Lung microvascular endothelial cell (primary cell): ENCODE data around the gene CROT. TPM values are rescaled to one million over a fixed set of nuclear protein-coding genes. Genes with fewer than 3 reads are reported as not detected.

Source experiments
- DNase-seq, 2 donors: peaks; one replicate each; pipeline versions ENCODE4 v3.0.0 to v3.0.0-alpha.2; 2010; ENCODE audit warnings: low read depth in 2 of 2
- total RNA-seq: library from RNA; depleted of rRNA; stranded (reverse); fragments of >200 nt; gene quantifications from 2 replicates; pipeline ENCODE4 v1.2.1, GENCODE V29; 2014

The CROT gene
- total RNA-seq, 1 donor from 2014 or later: 2.2 TPM

DNA sequence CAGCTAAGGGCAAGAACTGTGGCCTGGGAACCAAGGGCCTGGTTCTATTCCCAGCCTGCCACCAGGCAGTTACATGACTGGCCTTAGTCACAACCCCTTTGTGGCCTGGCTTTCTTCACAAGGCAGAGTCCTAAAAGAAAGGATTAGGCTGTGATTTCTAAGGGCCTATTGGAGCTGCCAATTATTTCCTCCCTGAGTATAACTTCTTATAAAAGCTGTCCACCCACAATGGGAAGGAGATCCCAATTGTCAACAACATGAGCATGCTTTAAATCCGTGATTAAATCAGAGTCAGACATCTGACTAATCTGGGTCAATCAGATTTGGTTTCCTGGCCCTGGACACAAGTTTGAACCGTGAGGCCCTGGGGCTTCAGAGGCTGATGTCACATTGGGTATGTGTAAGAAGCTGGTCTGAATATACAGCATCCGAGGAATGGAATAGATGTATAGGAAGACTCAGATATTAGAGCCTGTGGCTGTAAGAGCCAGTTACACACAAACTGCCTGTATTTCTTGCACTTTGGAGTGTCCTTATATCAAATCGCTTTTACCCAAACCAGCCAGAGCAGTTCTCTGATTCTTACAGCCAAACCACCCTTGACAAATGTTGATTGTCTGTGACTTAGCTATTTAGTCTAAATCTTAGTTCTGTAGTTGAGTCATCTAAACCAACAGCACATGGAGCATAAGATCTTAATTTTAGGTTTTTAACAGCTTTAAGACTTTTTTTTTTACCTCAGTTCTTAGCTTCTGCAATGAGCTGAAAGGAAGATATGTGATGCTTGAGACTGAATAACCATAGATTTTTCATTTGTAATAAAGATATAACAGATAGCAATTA is 68.7 kb downstream of the CROT start:
- DNase-seq: peak in 1 of 2 donors; percentile 37

DNA sequence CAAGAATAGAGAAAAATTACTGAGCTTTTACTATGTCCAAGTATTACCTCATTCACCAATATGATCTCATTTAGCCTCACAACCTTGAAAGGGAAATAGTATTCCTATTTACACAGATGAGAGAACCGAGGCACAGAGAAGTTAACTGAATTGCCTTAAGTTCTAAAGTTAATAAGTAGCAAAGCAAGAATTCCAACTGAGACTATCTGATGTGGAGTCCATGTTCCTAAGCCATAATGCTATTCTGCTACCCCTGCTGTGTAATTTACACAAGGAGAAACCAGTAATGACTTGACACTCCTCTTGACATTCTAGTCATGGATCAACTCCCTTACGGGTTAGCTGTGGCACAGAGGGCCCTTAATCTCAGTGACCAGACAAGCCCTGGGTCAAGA is 69.3 kb downstream of the CROT start:
- DNase-seq: no peak

DNA sequence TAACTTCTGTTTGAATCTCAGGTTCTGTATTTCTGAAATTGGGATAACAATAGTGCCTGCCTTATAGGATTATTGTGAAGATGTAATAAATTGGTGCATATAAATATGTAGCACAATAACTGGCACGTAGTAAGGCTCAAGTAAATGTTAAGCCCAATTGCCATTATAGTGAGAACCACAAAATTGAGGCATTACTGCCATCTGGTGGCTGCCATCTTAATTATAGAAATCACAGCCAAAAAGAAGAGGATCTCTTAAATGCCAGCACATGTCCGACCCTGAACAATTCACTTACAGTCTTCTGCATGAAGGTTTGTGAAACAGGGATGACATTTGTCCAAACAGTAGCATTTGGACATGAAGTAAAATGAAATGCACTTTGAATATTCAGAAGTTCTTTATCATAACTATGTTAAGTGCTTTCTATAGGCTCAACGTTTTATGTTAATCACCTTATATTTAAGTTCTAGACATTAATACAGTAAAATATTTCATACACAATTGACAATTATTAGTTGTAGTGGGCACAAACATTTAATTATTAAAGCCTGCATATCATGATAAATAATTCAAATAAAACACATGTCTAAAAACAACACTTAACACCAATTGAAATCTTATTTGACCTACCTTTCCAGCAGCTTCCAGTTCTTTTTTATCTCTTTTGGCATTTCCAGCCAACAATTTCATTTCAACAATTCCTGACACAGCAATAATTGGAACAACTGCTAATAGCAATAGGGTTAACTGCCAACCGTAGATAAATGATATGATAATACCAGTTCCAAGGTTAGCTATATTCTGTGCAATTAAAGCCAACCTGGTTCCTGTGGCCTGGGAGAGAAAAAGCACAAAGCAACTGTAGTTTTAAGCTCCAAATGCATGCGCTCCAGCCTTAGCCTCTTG is 71.5 kb downstream of the CROT start:
- peak; percentile 74 to 79 for DNase-seq

GRCh38 chr7:87420173-87420572 is 74.7 kb downstream of the CROT start:
- no peak for DNase-seq

DNA sequence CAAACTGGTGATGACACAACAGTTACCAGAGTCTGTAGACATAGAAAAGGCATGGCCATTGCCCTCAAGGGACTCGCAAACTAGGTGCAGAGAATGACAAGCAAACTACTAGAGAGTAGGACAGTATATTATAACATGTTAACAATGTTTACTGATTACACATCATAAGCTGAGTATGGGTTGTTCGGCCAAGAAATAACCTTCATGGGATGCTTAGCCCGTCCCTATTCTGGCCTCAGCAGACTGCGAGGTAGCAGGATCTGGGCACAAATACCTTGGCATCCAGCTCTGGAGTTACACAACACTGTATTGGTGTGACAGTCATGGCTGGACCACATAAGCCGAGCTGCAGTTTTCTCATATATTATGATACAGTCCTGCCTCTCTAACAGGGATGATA is 78.6 kb downstream of the CROT start:
- DNase-seq: no peak

GRCh38 chr7:87426160-87426559 is 80.7 kb downstream of the CROT start:
- DNase-seq: no peak

GRCh38 chr7:87427288-87427687 is 81.8 kb downstream of the CROT start:
- DNase-seq: no peak

DNA sequence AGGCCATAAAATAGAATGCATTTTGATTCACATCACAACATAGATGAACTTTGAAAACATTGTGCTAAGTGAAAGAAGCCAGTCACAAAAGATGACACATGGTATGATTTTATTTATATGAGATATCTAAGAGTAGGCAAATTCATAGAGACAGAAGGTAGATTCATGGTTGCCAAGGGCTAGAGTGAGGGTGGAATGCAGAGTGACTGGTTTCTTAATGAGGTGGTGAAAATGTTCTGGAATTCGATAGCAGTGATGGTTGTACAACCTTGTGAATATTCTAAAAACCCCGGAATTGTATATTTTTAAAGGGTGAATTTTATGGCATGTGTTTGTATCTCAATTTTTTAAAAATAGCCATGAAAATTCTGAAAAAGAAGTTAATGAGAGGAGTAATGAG is 87.1 kb downstream of the CROT start:
- no peak for DNase-seq

- no peak for DNase-seq
Observed at GRCh38 chr7:87435546-87435945, 90.1 kb downstream of the CROT start.

DNA sequence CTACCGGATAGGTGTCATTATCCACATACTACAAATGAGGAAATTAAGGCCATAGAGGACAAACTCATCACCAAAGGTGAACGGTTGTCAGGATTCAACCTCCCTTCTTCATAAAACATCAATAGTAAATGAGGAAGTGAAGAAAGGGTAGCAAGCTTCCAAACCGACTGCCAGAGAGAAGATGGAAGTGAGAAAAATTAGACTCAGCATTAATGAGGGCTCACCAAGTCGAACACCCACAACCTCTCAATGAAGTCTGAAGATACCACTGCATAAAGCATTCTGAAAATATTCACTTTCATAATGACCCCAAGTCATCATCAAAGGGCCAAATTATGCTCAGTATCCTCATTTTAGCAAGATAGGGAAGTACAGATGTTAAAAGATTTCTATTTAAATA is 100.4 kb downstream of the CROT start:
- no peak for DNase-seq

DNA sequence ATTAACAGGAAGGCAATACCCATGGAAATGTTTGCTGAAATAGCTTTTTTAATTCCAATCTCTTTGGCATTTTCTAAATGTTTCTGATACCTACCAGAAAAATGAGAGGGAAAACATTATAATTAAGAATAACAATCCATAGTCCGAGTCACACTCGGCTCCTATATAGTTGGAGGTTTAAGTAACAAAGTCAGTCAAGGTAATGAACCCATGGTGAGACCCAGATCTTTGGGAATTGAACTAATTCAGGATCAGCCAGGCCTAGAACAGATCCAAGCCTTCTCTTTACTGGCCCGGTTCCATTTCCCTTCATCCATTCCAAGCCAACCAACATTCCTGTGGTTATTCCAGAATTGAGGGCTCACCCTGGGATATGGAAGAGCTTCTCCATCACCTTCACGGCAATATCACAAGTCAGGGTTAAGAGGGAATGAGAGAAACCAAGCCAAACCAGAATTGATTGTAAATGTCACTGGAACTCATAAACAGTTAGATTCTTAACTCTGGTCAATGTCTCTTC is 101.7 kb downstream of the CROT start:
- no peak for DNase-seq

GRCh38 chr7:87448388-87448787 is 102.9 kb downstream of the CROT start:
- DNase-seq: no peak

Other genes with a start within 250 kb of the CROT start
- gene DMTF1, start 193.2 kb upstream of the CROT start, total RNA-seq: 21.6 and 55.2 TPM in 2 replicates
- 4.2 and 10.2 TPM in 2 replicates for gene TMEM243, start 125.9 kb upstream of the CROT start, total RNA-seq
- gene ABCB4, start 130.0 kb downstream of the CROT start, total RNA-seq: not detected in 2 replicates